GM18505 (cell line): ENCODE data around the gene SLC25A25.
"Not testable (repeated sequence)": the region's sequence is repeated elsewhere in the genome, so short reads cannot be mapped to it uniquely, and the experiment has no call there.

Experiments
- ATAC-seq: cut with Tn5 transposase; IDR thresholded peaks from one replicate; pipeline ENCODE4 v1.9.1; 2021; ENCODE audit not compliant: unreplicated experiment
- POLR2A ChIP-seq: IDR thresholded peaks from 4 replicates; pipeline ENCODE4 v1.6.1; 2011; ENCODE audit warnings: borderline replicate concordance; ENCODE audit not compliant: insufficient read depth, insufficient read length; ENCODE audit errors: extremely low read depth

SLC25A25 gene

GRCh38 chr9:128128836-128129590 is 61.0 kb downstream of the SLC25A25 start:
- ATAC-seq: no peak
- TF ChIP-seq POLR2A: no peak

DNA sequence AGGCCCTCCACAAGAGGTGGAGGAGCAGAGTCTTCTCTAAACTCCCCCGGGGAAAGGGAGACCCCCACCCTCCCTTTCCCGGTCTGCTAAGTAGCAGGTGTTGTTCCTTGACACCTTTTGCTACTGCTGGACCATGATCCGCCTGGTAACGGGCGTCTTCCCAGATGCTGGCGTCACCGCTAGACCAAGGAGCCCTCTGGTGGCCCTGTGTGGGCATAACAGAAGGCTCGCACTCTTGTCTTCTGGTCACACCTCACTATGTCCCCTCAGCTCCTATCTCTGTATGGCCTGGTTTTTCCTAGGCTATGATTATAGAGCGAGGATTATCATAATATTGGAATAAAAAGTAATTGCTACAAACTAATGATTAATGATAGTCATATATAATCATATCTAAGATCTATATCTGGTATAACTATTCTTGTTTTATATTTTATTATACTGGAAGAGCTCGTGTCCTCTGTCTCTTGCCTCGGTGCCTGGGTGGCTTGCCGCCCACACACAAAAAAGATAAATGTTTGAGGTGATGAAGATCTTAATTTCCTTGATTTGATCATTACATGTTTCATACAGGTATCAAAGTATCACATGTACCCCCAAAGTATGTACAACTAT is 62.1 kb downstream of the SLC25A25 start:
- ATAC-seq: not testable (repeated sequence)

DNA sequence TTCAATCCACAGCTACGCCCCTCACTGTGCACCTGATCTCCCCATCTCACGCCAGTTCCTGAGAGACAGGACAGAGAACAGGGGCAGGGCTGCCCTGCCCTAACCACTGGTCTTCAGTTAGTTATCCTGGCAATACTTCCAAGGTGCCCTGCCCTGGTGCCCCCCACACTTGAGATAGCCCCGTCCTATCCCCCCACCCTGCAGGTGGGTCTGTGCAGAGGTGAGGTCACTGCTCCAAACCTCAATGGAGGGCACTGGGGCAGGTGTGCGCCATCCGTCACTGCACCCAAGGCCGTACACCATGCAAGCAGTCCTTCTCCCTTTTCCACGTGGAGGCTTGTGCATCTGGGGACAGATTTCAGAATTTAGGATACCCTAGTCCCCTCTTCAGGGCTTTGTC is 62.6 kb downstream of the SLC25A25 start:
- not testable (repeated sequence) for ATAC-seq

- not testable (repeated sequence) for ATAC-seq
Measured at GRCh38 chr9:128131346-128131745, 63.3 kb downstream of the SLC25A25 start.

GRCh38 chr9:128132139-128132538 is 64.1 kb downstream of the SLC25A25 start:
- ATAC-seq: not testable (repeated sequence)

GRCh38 chr9:128135561-128135960 is 67.5 kb downstream of the SLC25A25 start:
- ATAC-seq: not testable (repeated sequence)

- no peak for TF ChIP-seq POLR2A
- no peak for ATAC-seq
Measured at GRCh38 chr9:128136816-128137793, 69.1 kb downstream of the SLC25A25 start.

GRCh38 chr9:128138001-128138400 is 70.0 kb downstream of the SLC25A25 start:
- ATAC-seq: no peak
- TF ChIP-seq POLR2A: no peak

DNA sequence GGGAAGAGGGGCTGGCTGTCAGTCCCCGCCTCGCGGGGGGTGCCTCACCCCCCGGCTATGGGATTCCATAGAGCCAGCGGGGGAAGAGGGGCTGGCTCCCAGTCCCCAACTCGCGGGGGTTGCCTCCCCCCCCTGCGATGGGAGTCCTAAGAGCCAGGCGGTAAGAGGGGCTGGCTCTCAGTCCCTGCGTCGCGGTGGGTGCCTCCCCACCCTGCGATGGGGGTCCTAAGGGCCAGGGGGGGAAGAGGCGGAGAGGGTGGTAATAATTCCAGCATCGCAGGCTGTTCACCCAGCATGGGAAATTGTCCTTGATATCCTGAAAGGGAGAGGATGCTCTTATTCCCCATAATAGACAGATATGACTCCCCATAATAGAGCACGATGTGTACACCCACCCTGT is 71.6 kb downstream of the SLC25A25 start:
- no peak for ATAC-seq

DNA sequence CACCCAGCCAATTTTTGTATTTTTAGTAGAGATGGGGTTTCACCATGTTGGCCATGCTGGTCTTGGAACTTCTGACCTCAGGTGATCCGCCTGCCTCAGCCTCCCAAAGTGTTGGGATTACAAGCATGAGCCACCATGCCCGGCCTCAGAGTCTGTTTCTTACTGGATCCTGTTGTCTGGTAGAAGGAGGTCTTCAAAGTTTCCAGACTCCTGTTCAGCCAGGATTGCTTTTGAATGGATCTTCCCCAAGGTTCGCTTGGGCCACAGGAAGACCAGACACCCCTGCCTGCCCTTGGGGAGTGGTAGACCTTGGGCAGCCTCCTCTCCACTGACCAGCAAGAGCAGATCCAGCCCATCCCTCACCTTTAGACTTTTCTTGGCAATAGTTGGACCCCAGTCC is 73.6 kb downstream of the SLC25A25 start:
- no peak for ATAC-seq
- no peak for TF ChIP-seq POLR2A

More for the DNA sequence above, 71.6 kb downstream of the SLC25A25 start:
- no peak for TF ChIP-seq POLR2A

- ATAC-seq: no peak
- no peak for TF ChIP-seq POLR2A
Measured at GRCh38 chr9:128142061-128142460, 74.0 kb downstream of the SLC25A25 start.

DNA sequence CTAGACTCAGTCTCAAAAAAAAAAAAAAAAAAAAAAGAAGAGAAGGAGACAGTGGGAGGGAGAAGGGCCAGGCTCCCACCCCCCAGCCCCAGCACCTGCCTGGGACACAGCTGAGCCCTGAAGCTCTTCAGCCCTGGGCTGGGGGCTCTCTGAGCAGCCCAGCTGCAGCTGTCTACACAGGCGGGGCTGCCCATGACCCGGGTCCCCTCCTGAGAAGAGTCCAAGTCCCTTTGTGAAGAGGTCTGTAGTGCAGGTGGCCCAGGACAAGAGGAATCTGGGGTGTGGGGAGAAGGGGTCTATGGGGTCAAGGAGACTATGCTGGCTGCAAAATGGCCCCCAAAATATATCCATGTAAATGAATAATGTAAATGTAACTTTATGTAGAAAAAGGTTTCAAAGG is 74.6 kb downstream of the SLC25A25 start:
- ATAC-seq: no peak
- no peak for TF ChIP-seq POLR2A

GRCh38 chr9:128143525-128144238 is 75.7 kb downstream of the SLC25A25 start:
- ATAC-seq: no peak

More at GRCh38 chr9:128143525-128144238, 75.7 kb downstream of the SLC25A25 start:
- TF ChIP-seq POLR2A: no peak
